Measurements from ENCODE around the gene AKAP12.
A peak's percentile ranks its signal among the peaks of the same experiment; 100 is the strongest.

AKAP12 gene

DNA sequence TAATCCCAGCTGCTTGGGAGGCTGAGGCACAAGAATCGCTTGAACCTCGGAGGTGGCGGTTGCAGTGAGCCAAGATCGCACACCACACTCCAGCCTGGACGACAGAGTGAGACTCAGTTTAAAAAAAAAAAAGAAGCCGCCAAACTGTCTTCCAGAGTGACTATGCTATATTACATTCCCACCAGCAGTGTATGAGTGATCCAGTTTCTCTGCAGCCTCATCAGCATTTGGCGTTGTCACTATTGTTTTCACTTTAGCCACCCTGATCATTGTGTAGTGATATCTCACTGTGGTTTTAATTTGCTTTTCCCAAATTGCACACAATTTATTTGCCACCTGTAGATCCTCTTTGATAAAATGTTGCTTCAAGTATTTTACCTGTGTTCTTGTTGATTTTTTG is 6.0 kb upstream of the AKAP12 start:
- no peak for DNase-seq (ENCODE audit: low read depth, low spot score)

DNA sequence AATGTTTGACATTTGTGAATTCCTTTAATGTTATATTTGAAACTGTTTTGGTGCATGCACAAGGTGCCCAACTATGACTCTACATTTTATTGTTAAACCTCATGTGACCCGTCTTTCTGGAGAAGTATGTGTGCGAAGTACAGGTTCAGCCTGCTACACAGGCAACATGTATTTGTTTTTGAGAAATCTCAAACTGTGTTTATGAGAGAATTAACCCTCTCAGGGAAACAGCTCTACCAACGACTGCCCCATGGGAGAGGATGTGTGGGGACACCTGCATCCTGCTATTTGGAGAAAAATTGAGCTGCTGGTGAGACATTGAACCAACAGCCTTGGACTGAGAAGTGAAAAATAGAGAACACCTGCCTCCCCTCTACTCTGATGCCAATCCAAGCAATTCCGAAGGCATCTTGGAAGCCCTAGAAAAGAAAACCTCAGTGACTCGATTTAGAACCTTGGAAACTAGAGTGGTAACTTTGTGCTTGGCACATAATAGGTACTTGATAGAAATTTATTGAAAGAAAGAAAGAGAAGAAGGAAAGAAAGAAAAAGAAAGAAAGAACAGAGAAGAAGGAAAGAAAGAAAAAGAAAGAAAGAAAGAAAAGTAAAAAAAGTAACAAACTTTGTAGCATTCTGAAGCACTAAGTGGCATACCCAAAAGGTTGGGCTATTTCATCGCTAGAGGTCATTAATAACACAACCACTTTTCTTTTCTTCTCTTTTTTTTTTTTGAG is 2.9 kb upstream of the AKAP12 start:
- DNase-seq (ENCODE audit: low read depth, low spot score), result no peak

DNA sequence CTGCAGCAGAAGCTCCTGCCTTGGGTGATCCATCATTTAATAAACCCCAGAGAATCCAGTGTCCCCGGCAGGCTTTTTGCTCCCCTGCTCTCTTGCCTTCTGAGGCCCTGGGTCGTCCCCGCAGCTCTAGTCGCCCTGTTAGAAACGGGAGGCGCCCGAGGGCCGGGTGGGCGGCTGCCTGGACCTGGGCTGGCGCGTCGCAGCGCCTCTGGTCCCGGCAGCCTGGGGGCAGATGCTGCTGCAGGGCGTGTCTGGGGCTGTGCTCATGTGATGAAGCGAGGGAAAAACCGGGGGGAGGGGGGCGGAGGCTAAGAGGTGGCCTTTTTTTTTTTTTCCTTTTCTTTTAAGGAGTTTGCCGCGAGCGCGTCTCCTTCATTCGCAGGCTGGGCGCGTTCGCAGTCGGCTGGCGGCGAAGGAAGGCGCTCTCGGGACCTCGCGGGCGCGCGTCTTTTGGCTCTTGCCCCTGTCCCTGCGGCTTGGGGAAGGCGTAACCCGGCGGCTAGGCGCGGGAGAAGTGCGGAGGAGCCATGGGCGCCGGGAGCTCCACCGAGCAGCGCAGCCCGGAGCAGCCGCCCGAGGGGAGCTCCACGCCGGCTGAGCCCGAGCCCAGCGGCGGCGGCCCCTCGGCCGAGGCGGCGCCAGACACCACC is 394 bp downstream of the AKAP12 start:
- DNase-seq (ENCODE audit: low read depth, low spot score), result peak; percentile 51

DNA sequence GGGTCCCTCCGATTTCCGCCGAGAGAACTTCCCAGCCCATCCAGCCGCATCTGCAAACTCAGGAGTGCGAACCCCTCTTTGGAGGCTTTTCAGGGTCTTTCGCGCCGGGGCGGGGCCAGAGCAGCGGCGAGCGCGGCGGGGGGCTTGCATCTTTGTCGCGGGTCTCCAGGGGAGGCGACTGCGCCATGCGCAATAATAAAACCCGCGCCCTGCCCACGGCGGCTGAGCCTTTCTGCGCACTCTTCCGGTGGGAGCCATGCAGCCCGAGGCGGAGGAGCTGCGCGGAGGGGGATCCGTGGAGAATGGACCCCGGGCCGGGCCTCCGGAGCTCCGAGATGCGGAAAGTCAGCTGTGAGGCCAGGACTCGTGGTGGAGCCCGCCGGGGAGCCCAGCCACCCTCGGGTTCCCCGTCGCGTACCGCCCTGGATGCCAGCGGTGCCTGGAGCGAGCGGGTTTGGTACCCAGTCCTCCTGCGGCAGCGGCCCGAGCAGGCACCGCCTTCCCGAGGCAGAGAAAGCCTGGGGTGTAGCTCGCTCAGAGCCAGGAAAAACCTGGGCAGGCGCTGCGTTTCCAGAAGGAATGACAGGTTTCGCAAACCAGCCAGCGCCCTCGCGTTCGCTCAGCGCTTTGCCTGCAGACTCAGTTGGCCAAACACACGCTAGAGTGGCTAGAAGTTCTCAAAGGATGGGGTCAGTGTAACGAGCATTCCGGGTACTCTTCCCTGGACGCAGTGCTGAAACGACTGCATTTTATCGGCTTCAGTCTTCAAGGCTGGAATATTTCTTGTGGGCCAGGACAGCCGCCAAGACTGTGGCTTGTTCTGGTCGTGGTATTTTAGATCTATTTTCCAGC is 1.2 kb downstream of the AKAP12 start:
- no peak for DNase-seq (ENCODE audit: low read depth, low spot score)

DNA sequence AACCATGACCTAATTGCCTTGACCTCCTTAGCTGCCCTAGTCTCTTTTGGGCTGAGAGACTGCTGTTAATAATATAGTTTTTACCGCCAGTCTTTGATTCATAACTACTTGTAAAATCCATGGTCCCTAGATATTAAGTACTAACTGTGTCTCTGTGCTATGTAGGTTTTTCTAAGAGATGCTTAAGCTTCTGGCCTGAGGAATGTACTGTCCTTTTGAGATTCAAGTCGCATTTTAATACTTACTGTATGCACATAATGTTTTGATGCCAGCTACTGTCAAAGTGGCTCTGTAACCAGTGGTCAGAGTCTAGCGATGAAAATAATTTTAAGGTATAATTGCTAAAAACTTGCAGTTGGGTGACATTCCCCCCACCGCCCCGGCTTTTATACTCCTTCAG is 2.1 kb downstream of the AKAP12 start:
- DNase-seq (ENCODE audit: low read depth, low spot score), result no peak

DNA sequence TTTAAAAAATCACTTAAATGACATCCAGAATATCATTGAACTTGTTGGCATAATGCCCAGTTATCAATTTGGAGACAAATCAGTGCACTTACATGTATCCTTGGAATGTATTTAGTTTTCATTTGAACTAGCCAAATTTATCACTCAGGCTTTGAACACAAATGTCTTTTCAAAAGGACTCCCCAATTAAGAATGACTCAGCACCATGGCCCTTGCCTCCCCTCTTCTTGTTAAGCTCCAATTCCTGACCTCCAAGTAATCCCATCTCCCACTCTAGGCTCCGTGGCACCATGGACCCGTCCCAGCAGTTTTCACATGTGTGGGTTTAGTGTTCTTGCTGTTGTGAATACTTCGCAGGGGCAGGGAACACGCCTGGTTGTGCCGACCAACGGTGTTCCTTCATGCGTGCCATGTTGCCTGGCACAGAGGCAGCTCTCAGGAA is 2.7 kb downstream of the AKAP12 start:
- no peak for DNase-seq (ENCODE audit: low read depth, low spot score)

DNA sequence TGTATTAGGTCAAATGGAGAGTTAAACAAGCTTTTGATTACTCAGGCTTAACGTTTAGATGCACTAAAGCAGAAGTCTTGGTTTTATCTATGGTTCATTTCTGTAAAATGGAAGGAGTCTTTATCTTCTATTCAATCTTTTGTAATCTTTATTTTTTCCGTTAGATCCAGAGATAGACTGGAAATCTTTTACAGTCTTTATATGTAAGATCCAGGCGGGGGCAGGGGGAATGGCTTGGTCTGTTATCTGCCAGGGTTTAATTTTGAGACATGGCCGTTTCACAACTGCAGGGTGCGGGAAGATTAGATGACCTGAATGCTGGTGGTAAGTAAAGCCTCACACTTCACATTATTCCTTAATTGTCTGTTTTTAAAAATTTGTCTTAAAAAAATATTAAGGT is 3.7 kb downstream of the AKAP12 start:
- DNase-seq (ENCODE audit: low read depth, low spot score), result no peak

DNA sequence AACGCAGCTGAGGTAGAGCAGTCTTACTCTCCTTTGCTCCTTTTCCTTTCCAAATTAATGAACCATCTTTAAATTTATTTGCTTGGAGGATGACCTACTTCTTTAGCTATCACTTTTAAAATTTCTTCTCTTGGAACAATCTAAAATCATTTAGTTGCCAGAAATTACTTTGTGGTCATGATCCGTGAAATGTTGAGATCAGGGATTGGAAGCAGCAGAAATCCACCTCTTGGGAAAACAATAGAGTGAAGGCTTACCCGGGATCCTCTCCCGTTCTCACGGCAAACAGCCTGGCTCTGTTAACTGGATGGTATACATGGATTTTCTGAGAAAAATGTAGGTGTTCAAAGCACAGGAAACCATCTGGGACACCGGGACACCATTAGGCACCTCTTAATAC is 7.7 kb downstream of the AKAP12 start:
- DNase-seq (ENCODE audit: low read depth, low spot score), result no peak

DNA sequence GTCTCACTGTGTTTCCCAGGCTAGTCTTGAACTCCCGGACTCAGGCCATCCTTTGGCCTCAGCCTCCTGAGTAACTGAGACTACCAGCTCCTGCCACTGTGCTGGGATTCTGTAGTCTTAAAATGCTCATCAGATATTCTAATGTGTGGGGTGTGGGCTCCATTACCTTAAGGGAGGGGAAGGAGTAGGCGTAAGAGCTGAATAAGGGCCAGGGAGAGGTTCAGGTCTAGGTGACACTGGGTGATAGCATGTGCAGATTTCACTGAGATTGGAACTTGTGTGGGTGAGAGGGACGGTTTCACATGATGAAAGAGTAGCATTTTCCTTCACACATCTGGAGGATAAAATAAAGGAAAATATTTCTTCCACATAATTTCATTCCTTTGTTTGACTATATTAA is 8.5 kb downstream of the AKAP12 start:
- DNase-seq (ENCODE audit: low read depth, low spot score), result no peak

DNA sequence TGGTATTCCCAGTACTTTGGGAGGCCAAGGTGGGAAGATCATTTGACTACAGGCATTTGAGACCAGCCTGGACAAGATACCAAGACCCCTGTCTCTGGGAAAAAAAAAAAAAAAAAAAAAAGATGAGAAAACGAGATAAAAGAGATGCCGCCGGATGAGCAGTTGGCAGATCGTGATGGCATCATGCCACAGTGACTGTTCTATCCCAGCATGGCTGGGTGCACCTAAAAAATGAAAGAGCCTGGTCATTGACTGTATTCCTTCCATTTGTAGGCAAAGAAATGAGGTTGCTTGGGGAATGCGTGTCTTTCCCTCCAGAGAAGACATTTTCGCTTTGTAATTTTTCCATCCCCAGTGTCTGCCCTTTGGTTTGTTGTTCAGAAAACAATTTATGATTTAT is 12.9 kb downstream of the AKAP12 start:
- no peak for DNase-seq (ENCODE audit: low read depth, low spot score)

DNA sequence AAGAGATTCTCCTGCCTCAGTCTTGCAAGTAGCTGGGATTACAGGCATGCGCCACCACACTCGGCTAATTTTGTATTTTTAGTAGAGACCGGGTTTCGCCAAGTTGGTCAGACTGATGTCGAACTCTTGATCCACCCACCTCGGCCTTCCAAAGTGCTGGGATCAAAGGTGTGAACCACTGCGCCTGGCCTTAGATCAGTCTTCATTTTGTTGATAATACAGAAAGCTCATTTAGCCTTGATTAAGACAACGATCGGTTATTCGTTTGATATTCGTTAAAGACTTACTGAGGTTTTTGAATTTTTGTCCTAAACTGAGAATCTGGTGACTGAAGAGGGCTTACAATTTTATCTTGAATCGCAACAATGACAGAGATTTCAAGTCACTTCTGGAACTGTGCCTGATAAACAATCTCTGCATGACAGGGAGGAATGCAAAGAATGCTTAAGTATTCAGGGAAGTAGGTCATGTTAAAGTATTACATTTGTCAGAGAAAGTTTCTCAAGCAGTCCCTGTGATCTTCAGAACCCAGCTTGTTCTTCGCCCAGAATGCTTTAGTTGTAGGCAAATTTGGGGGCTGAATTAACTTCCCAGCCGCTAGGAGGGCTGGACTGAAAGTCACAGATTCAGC is 14.8 kb downstream of the AKAP12 start:
- DNase-seq (ENCODE audit: low read depth, low spot score), result no peak

DNA sequence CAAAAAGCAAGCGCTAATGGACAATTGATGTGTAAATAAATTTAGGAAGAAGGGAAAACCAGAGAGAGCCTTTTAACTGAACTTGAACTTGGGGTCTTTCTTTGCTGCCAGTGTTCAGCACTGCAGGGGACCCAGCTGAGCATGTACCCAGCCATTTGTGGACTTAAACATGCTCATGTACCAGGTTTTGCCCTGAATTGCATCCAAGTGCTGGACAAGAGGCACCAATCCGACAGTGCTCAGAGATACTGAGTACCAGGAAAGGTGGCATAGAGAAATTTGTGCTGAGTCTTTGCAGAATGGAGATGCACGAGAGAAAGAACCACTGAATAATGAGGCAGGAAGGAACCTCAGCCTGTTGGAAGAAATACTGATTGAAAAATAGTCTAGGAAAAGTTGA is 16.0 kb downstream of the AKAP12 start:
- no peak for DNase-seq (ENCODE audit: low read depth, low spot score)

DNA sequence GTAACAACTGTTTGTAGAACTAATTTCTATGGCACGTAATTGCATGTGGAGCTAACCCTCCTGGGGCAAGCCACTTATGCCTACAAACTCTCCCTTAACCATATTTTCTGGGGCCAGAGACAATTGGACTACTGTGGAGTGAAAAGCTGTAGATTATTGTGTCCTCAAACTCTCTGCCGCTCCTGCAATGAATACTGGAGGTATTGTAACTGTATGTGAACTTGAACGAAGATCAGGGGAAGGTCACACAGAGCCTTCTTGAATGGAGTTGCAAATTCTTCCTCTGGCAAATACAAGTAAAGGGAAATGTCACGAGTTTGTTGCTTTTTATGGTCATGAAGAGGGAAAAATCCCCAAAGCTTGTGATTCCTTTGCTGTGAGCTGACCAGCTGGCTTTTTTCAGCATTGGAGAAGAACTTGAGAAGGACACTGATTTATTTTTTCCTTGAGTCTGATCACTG is 18.2 kb downstream of the AKAP12 start:
- DNase-seq (ENCODE audit: low read depth, low spot score), result no peak

DNA sequence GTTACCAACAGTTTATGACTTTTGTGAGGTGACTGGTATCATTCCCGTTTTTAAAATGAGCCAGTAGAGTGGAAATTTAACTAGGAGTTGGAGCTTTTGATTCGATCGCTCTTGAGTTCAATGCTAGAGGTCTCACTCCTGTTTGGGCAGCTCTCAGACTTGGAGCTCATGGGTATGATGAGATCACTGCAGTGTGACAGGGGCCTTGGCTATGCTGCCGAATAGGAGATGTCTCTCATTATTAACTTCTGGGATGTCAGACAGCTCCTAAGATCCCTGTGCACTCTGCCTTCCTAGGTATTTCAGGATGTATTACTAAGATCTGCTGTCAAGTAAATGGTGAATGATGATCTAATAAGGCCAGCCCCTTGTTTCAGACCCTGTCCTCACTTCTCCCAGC is 20.4 kb downstream of the AKAP12 start:
- DNase-seq (ENCODE audit: low read depth, low spot score), result no peak

DNA sequence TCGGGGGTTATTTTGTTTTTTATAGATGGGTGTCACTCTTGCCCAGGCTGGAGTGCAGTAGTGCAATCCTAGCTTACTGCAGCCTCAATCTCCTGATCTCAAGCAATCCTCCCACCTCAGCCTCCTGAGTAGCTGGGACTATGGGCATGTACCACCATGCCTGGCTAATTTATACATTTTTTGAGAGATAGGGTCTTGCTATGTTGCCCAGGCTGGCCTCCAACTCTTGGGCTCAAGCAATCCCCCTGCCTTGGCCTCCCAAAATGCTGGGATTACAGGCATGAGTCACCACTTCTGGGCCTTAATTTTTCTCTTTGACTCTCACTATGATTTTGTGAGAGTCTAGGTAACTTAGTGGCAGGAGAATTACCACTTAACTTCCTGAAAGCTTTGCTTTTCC is 23.3 kb downstream of the AKAP12 start:
- DNase-seq (ENCODE audit: low read depth, low spot score), result no peak

DNA sequence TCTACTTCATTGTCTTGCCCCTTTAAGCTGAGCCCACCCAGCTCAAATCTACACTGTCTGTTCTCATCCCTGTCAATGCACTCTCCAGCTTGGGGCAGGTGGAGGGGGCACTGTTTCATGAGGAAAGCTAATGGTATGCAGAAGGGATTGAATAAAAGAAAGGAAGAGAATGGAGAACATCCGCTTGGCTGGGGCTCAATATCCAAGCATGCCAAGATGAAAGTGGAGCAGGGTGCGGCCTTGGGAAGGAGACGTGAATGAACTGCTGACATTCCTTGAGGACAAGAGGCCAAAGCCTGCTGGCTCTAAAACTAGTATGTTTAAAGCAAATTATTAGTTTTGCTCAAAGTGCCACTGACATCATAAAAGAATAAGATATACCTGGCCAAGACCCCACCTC is 24.2 kb downstream of the AKAP12 start:
- DNase-seq (ENCODE audit: low read depth, low spot score), result no peak

DNA sequence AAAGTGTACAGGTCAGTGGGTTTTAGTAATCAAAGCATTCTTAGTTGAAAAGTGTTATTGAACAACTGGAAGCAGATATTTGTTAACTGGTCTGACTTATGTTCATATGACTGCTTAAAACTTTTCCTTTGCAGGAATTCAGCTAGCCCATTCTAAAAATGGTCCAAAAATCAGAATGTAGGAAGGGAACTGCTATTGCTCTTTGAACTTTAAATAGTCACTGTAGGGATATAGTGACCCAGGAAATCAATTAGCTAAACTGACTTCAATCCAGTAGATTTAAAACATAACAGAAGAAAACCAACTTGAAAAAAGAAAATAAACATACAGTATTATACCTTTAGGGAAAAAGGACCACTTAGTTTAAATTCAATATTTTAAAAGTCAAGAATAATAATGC is 25.5 kb downstream of the AKAP12 start:
- DNase-seq (ENCODE audit: low read depth, low spot score), result no peak

DNA sequence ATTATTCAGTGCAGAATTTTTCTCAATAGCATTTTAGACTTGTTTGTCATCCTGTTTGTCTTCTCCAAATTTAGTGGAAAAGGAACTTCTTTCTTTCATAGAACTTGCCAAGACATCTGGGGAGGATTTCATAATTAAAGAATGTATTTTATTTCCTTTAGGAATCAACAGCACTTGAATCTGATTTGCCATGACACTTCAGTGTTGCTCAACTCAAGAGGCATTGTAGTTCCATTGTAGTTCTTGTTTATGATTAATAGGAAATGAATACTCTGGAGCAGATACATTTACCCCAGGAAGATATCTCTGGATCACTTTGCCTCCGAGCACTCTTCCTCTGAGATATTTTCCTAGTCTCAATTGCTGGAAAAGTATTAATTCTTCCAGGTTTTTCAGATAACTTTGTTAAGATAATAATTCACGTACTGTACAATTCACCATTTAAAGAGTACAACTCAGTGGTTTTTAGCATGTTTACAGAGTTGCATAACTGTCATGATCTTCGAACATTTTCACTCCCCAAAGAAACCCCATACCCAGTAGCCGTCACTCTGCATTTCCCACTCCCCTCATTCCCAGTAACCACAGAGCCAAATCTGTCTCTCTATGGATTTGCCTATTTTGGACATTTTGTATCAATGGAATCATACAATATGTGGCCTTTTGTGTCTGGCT is 29.7 kb downstream of the AKAP12 start:
- DNase-seq (ENCODE audit: low read depth, low spot score), result no peak

DNA sequence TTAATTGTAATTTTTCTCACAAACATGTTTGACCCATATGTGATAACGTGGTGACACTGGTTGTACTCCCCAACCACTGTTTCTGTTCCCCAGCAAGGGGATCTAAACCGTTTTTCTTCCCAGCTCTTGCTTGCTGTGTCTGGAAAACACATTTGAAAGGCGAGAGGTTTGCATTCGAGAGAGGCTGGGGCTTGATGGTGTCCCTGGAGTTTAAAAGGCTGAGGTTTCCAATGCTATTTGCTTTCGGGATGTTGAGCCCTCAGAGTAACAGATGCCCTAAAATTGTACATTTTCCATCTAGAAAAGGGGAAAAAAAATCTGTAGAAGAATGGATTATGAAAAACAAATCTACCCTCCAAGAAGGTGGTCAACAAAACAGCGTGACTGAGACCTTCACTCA is 35.4 kb downstream of the AKAP12 start:
- no peak for DNase-seq (ENCODE audit: low read depth, low spot score)

DNA sequence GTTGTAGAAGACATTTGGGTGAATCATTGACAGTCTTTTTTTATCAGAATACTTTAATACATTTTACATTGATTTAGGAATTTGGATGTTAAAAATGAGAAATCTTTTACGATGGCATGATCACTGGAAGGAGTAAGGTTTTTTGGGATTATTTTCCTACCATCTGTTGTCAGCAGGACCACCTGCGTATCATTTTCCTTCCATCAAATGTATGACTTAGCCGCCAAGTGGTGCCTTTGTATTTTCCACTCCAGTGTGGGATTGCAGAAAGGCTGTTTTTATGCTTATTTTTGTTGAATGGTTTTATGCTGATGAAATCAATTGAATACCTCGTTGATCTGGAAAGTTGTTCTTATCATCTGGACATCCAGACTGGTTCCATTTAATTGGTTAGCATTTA is 35.8 kb downstream of the AKAP12 start:
- DNase-seq (ENCODE audit: low read depth, low spot score), result no peak

DNA sequence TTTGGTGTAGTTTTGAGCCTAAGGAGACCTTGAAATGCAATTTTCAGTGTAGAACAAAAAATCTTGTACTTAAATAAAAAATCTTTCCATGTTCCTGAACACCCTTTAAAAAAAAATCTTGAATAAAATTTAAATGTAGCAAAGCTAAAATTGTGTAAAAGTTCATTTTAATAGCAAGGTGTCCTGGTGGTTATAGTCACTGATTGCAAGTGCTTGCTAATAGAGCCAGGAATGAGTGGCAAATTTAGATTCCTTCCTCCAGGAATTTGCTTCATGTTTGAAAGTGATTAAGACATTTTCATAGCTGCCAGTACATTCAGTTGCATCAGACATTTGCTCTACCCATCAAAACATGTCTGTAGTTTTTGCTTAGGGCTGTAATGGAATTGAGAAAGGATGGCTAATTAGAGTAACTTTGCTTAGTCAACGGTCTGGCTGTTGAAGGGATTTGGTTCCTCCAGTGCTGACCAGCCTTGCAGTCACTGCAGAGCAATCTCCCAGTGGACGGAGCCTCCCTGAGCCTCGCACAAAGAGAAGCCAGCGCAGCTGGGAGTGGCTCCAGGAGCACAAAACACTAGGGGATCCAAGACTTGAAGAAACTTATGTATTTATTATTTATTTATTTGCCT is 36.5 kb downstream of the AKAP12 start:
- DNase-seq (ENCODE audit: low read depth, low spot score), result no peak

Measured in smooth muscle cell of the brain vasculature (primary cell).